GM12878 (cell line): Measurements from ENCODE around the gene GOLGA8F.
"Not testable (repeated sequence)": the region's sequence is repeated elsewhere in the genome, so short reads cannot be mapped to it uniquely, and the experiment has no call there.

Experiments used
- CTCF ChIP-seq, 3 experiments: IDR thresholded peaks in 2 of 3; conservative IDR thresholded peaks in 1 of 3; 2 replicates each; pipeline ENCODE4 v1.5.1; 2011; ENCODE audit warnings: low read depth in 3 of 3, low read length in 3 of 3, mild to moderate bottlenecking in 3 of 3, control low read depth in 2 of 3, moderate library complexity in 2 of 3, inconsistent platforms in 1 of 3, mixed read lengths in 1 of 3; ENCODE audit not compliant: control insufficient read depth in 2 of 3, insufficient read depth in 1 of 3; ENCODE audit errors: extremely low read depth in 1 of 3
- POLR2A ChIP-seq: IDR thresholded peaks from 2 replicates; pipeline ENCODE4 v1.6.1; 2011; ENCODE audit warnings: low read depth, mild to moderate bottlenecking, low read length

- TF ChIP-seq CTCF (IDR thresholded peaks at IDR 0.05 in 2 of 3, conservative IDR thresholded peaks at IDR 0.05 in 1 of 3; ENCODE audit: control insufficient read depth in 2 of 3, extremely low read depth in 1 of 3, insufficient read depth in 1 of 3, low read depth in 3 of 3, low read length in 3 of 3); POLR2A: not testable (repeated sequence)
Observed at GRCh38 chr15:28435594-28435993, 57.1 kb downstream of the GOLGA8F start.
